WTC11 (cell line): ENCODE data around the gene TMA16. TPM values are rescaled to one million over a fixed set of nuclear protein-coding genes. Genes with fewer than 3 reads are reported as not detected.

Source experiments
- ATAC-seq: fragments of 200-7000 bp; cut with Tn5 transposase; 2 replicates; pipeline ENCODE4 v1.10.0; 2021; ENCODE audit warnings: mild to moderate bottlenecking, moderate library complexity
- CTCF ChIA-PET: fragments of 300-600 bp; sonication (Branson Sonifier 250); formaldehyde crosslinking; loops from one replicate; lab custom pipeline; 2021; ENCODE audit warnings: antibody characterized with exemption; lab: Charles Lee
- POLR2A ChIA-PET: fragments of 350-600 bp; sonication (Branson Sonifier 250); formaldehyde crosslinking; loops from one replicate; lab custom pipeline; 2021; ENCODE audit warnings: antibody characterized with exemption; lab: Charles Lee
- DNase-seq: peaks from one replicate; pipeline ENCODE4 v3.0.0; 2021; ENCODE audit warnings: low spot score
- H3K27ac Mint-ChIP-seq: 2 replicates; pipeline ENCODE4 v1.8.0; 2021; ENCODE audit warnings: mixed read lengths
- H3K27me3 Mint-ChIP-seq: 2 replicates; pipeline ENCODE4 v1.8.0; 2021; ENCODE audit warnings: low read depth, mild to moderate bottlenecking, moderate library complexity, mixed read lengths
- H3K36me3 Mint-ChIP-seq: 2 replicates; pipeline ENCODE4 v1.8.0; 2021; ENCODE audit warnings: mixed read lengths
- H3K4me1 Mint-ChIP-seq: 2 replicates; pipeline ENCODE4 v1.8.0; 2022; ENCODE audit warnings: mixed read lengths
- H3K4me3 Mint-ChIP-seq: 2 replicates; pipeline ENCODE4 v1.8.0; 2021; ENCODE audit warnings: mild to moderate bottlenecking, moderate library complexity, mixed read lengths
- H3K9me3 Mint-ChIP-seq: 2 replicates; pipeline ENCODE4 v1.8.0; 2021; ENCODE audit warnings: mixed read lengths
- ARID4B ChIP-seq: sonication (generic); formaldehyde crosslinking; IDR thresholded peaks from 2 replicates; pipeline ENCODE4 v1.8.0; 2023; ENCODE audit warnings: missing genetic modification reagents, mild to moderate bottlenecking, borderline replicate concordance
- ATF2 ChIP-seq: sonication (generic); formaldehyde crosslinking; IDR thresholded peaks from 2 replicates; pipeline ENCODE4 v1.8.1; 2022; ENCODE audit warnings: low read depth, missing genetic modification reagents, borderline replicate concordance
- ATF6 ChIP-seq: sonication (generic); formaldehyde crosslinking; IDR thresholded peaks from 2 replicates; pipeline ENCODE4 v1.8.1; 2023; ENCODE audit warnings: mild to moderate bottlenecking, missing genetic modification reagents
- CREB1 ChIP-seq: sonication (generic); formaldehyde crosslinking; IDR thresholded peaks from 2 replicates; pipeline ENCODE4 v1.8.0; 2023; ENCODE audit warnings: mild to moderate bottlenecking, missing genetic modification reagents
- ETV6 ChIP-seq: sonication (generic); formaldehyde crosslinking; IDR thresholded peaks from 2 replicates; pipeline ENCODE4 v1.8.1; 2022; ENCODE audit warnings: mild to moderate bottlenecking, missing genetic modification reagents
- FOXJ3 ChIP-seq: sonication (generic); formaldehyde crosslinking; IDR thresholded peaks from 2 replicates; pipeline ENCODE4 v1.9.0; 2021; ENCODE audit warnings: missing genetic modification reagents, mild to moderate bottlenecking, borderline replicate concordance
- MXD4 ChIP-seq: fragments of 250-450 bp; sonication (Bioruptor Pico); IDR thresholded peaks from 2 replicates; pipeline ENCODE4 v1.8.0; 2021; ENCODE audit warnings: mild to moderate bottlenecking, moderate library complexity, borderline replicate concordance
- MYBL2 ChIP-seq: sonication (generic); formaldehyde crosslinking; IDR thresholded peaks from 2 replicates; pipeline ENCODE4 v1.8.1; 2023; ENCODE audit warnings: mild to moderate bottlenecking, moderate library complexity, missing genetic modification reagents
- NR1H2 ChIP-seq: sonication (generic); formaldehyde crosslinking; IDR thresholded peaks from 2 replicates; pipeline ENCODE4 v1.9.0; 2021; ENCODE audit warnings: mild to moderate bottlenecking, moderate library complexity, missing genetic modification reagents
- PRRX2 ChIP-seq: fragments of 250-450 bp; sonication (Bioruptor Pico); IDR thresholded peaks from 2 replicates; pipeline ENCODE4 v1.8.0; 2021; ENCODE audit warnings: mild to moderate bottlenecking
- SMAD3 ChIP-seq: sonication (generic); formaldehyde crosslinking; IDR thresholded peaks from 2 replicates; pipeline ENCODE4 v1.8.0; 2022; ENCODE audit warnings: missing genetic modification reagents, mild to moderate bottlenecking, borderline replicate concordance
- USF2 ChIP-seq: sonication (generic); formaldehyde crosslinking; IDR thresholded peaks from 2 replicates; pipeline ENCODE4 v1.8.1; 2023; ENCODE audit warnings: mild to moderate bottlenecking, missing genetic modification reagents, moderate library complexity
- ZNF219 ChIP-seq: sonication (generic); formaldehyde crosslinking; IDR thresholded peaks from 2 replicates; pipeline ENCODE4 v1.8.0; 2023; ENCODE audit warnings: missing genetic modification reagents, mild to moderate bottlenecking, borderline replicate concordance
- ZNF396 ChIP-seq: fragments of 250-450 bp; sonication (Bioruptor Pico); IDR thresholded peaks from 2 replicates; pipeline ENCODE4 v1.8.0; 2021; ENCODE audit warnings: mild to moderate bottlenecking, moderate library complexity, borderline replicate concordance
- total RNA-seq: library from RNA; stranded (reverse); gene quantifications from 3 replicates; pipeline ENCODE4 v1.2.3, GENCODE V29; 2021
- TF ChIP-seq, protein P1 (sequence below): fragments of 250-450 bp; sonication (Bioruptor Pico); IDR thresholded peaks from 2 replicates; pipeline ENCODE4 v1.9.0; 2021; ENCODE audit warnings: mild to moderate bottlenecking, borderline replicate concordance
- TF ChIP-seq, protein P2 (sequence below): sonication (generic); formaldehyde crosslinking; IDR thresholded peaks from 2 replicates; pipeline ENCODE4 v1.8.1; 2023; ENCODE audit warnings: mild to moderate bottlenecking, missing genetic modification reagents
- TF ChIP-seq, protein P3 (sequence below): fragments of 250-450 bp; sonication (Bioruptor Pico); IDR thresholded peaks from 2 replicates; pipeline ENCODE4 v1.9.0; 2021; ENCODE audit warnings: mild to moderate bottlenecking
- TF ChIP-seq, protein P4 (sequence below): sonication (generic); formaldehyde crosslinking; IDR thresholded peaks from 2 replicates; pipeline ENCODE4 v1.8.0; 2022; ENCODE audit warnings: mild to moderate bottlenecking, missing genetic modification reagents

Gene TMA16
- total RNA-seq, 1 experiment from 2014 or later = 63.7 TPM

DNA sequence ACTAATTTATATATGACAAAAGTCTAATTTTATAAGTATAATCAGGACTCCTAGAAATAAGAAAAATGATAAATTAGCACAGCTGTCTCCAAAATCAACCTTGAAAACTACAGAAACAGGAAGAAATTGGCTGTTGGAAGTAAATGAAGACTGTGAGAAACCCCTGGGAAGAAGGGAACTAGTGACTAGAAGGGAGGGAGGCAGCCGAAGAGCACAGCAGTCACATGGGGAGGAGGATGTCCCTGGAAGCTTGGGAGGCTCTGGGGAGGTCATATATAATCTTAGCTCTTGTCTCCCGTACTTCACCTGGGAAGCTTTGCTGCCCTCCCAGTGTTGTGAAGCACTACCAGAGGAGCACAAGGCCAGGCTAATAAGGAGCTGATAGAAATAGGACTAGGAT lies 8.9 kb upstream of the TMA16 start:
- no peak overlapping the region for H3K27ac Mint-ChIP-seq
- peak; percentile 40 for ATAC-seq
- H3K4me3 Mint-ChIP-seq = no peak overlapping the region
- CTCF ChIA-PET = interaction anchor here (0.9 to 2.1 kb wide), 5 partner anchors 9 to 153 kb away, joined by 3 to 22 read pairs (median 3); partner anchors contain the start of genes NPY1R and TMA16
- POLR2A ChIA-PET = interaction anchor here (1.9 kb wide), 1 partner anchor 9 kb away, joined by 9 read pairs; the partner anchor contains the start of gene TMA16
- TF ChIP-seq ATF6 (CRISPR knock-in tag) (no peak), SMAD3 (no peak), MYBL2 (CRISPR knock-in tag) (no peak), PRRX2 (CRISPR knock-in tag) (no peak), USF2 (CRISPR knock-in tag) (no peak), MXD4 (CRISPR knock-in tag) (no peak), ARID4B (CRISPR knock-in tag) (no peak), ATF2 (CRISPR knock-in tag) (no peak), ETV6 (no peak), CREB1 (CRISPR knock-in tag) (no peak), ZNF396 (CRISPR knock-in tag) (no peak), NR1H2 (CRISPR knock-in tag) (no peak), ZNF219 (CRISPR knock-in tag) (no peak), FOXJ3 (no peak)
- TF ChIP-seq, protein P1, sequence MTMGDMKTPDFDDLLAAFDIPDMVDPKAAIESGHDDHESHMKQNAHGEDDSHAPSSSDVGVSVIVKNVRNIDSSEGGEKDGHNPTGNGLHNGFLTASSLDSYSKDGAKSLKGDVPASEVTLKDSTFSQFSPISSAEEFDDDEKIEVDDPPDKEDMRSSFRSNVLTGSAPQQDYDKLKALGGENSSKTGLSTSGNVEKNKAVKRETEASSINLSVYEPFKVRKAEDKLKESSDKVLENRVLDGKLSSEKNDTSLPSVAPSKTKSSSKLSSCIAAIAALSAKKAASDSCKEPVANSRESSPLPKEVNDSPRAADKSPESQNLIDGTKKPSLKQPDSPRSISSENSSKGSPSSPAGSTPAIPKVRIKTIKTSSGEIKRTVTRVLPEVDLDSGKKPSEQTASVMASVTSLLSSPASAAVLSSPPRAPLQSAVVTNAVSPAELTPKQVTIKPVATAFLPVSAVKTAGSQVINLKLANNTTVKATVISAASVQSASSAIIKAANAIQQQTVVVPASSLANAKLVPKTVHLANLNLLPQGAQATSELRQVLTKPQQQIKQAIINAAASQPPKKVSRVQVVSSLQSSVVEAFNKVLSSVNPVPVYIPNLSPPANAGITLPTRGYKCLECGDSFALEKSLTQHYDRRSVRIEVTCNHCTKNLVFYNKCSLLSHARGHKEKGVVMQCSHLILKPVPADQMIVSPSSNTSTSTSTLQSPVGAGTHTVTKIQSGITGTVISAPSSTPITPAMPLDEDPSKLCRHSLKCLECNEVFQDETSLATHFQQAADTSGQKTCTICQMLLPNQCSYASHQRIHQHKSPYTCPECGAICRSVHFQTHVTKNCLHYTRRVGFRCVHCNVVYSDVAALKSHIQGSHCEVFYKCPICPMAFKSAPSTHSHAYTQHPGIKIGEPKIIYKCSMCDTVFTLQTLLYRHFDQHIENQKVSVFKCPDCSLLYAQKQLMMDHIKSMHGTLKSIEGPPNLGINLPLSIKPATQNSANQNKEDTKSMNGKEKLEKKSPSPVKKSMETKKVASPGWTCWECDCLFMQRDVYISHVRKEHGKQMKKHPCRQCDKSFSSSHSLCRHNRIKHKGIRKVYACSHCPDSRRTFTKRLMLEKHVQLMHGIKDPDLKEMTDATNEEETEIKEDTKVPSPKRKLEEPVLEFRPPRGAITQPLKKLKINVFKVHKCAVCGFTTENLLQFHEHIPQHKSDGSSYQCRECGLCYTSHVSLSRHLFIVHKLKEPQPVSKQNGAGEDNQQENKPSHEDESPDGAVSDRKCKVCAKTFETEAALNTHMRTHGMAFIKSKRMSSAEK = no peak
- TF ChIP-seq, protein P2, sequence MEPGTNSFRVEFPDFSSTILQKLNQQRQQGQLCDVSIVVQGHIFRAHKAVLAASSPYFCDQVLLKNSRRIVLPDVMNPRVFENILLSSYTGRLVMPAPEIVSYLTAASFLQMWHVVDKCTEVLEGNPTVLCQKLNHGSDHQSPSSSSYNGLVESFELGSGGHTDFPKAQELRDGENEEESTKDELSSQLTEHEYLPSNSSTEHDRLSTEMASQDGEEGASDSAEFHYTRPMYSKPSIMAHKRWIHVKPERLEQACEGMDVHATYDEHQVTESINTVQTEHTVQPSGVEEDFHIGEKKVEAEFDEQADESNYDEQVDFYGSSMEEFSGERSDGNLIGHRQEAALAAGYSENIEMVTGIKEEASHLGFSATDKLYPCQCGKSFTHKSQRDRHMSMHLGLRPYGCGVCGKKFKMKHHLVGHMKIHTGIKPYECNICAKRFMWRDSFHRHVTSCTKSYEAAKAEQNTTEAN (CRISPR knock-in tag) = no peak
- TF ChIP-seq, protein P3, sequence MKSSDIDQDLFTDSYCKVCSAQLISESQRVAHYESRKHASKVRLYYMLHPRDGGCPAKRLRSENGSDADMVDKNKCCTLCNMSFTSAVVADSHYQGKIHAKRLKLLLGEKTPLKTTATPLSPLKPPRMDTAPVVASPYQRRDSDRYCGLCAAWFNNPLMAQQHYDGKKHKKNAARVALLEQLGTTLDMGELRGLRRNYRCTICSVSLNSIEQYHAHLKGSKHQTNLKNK = no peak
- TF ChIP-seq, protein P4, sequence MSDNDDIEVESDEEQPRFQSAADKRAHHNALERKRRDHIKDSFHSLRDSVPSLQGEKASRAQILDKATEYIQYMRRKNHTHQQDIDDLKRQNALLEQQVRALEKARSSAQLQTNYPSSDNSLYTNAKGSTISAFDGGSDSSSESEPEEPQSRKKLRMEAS (CRISPR knock-in tag) = no peak
- H3K27me3 Mint-ChIP-seq = no peaks in the 10 kb centered on the region; the same call in 1 of the 2 replicates
- no peaks in the 10 kb centered on the region for H3K36me3 Mint-ChIP-seq
- peaks cover 10% of the 10 kb centered on the region for H3K9me3 Mint-ChIP-seq
- H3K4me1 Mint-ChIP-seq = no peaks in the 10 kb centered on the region; the same call in 1 of the 2 replicates
- no peak for DNase-seq
